Sigmoid colon (tissue), 3 donors: ENCODE measurements around the gene BCL3.

Source experiments
- POLR2A ChIP-seq, 2 donors: fragments of 450-650 bp; IDR thresholded peaks; one replicate each; pipeline ENCODE4 v1.6.1; 2016; ENCODE audit warnings: antibody characterized with exemption in 2 of 2, mild to moderate bottlenecking in 2 of 2, moderate library complexity in 2 of 2
- TF ChIP-seq, protein P1 (sequence below), 4 experiments: fragments of 450-650 bp in 3 of 4; fragments of 200-600 bp in 1 of 4; IDR thresholded peaks; one replicate each; pipeline ENCODE4 v1.5.1; 2016 to 2019; ENCODE audit warnings: antibody characterized with exemption in 4 of 4, mild to moderate bottlenecking in 3 of 4, moderate library complexity in 2 of 4

DNA sequence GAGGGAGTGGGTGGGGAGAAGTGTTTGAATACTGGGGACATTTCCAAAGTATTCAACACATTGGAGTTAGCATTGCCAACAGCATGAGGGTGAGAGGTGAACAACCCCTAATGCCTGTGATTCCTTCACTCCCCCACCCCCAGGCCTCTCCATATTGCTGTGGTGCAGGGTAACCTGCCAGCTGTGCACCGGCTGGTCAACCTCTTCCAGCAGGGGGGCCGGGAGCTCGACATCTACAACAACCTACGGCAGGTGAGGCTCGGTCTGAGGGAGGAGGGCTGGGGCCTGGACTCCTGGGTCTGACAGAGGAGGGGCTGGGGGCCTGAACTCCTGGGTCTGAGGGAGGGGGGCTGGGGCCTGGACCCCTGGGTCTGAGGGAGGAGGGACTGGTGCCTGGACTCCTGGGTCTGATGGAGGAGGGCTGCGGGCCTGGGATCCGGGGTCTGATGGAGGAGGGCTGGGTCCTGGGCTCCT, 7.6 kb downstream of the BCL3 start:
- TF ChIP-seq, protein P1, sequence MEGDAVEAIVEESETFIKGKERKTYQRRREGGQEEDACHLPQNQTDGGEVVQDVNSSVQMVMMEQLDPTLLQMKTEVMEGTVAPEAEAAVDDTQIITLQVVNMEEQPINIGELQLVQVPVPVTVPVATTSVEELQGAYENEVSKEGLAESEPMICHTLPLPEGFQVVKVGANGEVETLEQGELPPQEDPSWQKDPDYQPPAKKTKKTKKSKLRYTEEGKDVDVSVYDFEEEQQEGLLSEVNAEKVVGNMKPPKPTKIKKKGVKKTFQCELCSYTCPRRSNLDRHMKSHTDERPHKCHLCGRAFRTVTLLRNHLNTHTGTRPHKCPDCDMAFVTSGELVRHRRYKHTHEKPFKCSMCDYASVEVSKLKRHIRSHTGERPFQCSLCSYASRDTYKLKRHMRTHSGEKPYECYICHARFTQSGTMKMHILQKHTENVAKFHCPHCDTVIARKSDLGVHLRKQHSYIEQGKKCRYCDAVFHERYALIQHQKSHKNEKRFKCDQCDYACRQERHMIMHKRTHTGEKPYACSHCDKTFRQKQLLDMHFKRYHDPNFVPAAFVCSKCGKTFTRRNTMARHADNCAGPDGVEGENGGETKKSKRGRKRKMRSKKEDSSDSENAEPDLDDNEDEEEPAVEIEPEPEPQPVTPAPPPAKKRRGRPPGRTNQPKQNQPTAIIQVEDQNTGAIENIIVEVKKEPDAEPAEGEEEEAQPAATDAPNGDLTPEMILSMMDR (IDR thresholded peaks at IDR 0.05), result no peak
- no peak for TF ChIP-seq POLR2A (IDR thresholded peaks at IDR 0.05)
